Measurements from ENCODE around the gene CSNK1A1.

- TF ChIP-seq CTCF (IDR thresholded peaks at IDR 0.05; ENCODE audit: poor library complexity, severe bottlenecking) (no peak), POLR2AphosphoS5 (IDR thresholded peaks at IDR 0.05) (no peak), EP300 (conservative IDR thresholded peaks at IDR 0.05; ENCODE audit: poor library complexity, severe bottlenecking) (no peak)
Observed at GRCh38 chr5:149529463-149529862, 21.8 kb downstream of the CSNK1A1 start.
